Measurements from ENCODE around the gene USP25.

DNA sequence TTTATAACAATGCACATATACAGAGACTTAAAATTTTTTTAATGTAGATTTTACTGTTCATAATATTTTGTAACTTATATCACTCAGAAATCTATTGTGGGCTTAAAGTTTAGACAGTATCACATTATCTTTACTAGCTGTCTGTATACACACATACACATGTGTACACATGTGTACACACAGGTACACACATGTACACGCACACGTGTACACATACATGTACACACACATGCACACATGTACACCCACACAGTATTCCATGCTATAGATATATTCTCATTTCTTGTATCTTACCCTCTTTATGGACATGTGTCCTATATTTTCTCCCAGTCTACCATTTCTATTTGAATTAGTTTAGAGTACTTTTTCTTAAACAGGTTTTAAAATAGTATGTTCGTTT is 123.3 kb downstream of the USP25 start:
- TF ChIP-seq, protein P1, sequence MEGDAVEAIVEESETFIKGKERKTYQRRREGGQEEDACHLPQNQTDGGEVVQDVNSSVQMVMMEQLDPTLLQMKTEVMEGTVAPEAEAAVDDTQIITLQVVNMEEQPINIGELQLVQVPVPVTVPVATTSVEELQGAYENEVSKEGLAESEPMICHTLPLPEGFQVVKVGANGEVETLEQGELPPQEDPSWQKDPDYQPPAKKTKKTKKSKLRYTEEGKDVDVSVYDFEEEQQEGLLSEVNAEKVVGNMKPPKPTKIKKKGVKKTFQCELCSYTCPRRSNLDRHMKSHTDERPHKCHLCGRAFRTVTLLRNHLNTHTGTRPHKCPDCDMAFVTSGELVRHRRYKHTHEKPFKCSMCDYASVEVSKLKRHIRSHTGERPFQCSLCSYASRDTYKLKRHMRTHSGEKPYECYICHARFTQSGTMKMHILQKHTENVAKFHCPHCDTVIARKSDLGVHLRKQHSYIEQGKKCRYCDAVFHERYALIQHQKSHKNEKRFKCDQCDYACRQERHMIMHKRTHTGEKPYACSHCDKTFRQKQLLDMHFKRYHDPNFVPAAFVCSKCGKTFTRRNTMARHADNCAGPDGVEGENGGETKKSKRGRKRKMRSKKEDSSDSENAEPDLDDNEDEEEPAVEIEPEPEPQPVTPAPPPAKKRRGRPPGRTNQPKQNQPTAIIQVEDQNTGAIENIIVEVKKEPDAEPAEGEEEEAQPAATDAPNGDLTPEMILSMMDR (IDR thresholded peaks at IDR 0.05; ENCODE audit: borderline replicate concordance, extremely low read depth, low read length, poor library complexity, severe bottlenecking), result no peak
- TF ChIP-seq EZH2 (IDR thresholded peaks at IDR 0.05; ENCODE audit: borderline replicate concordance, low read depth, low read length, severe bottlenecking), result no peak

All from DND-41 (cell line).